ENCODE data around the gene ZNF3.

- TF ChIP-seq ESRRG (CRISPR knock-in tag; IDR thresholded peaks at IDR 0.05) = no peak
- no peak for TF ChIP-seq ARNTL (CRISPR knock-in tag; IDR thresholded peaks at IDR 0.05; ENCODE audit: borderline replicate concordance, low read depth)
- no peak for TF ChIP-seq ZFP30 (CRISPR knock-in tag; IDR thresholded peaks at IDR 0.05)
- TF ChIP-seq ZFP3 (CRISPR knock-in tag; IDR thresholded peaks at IDR 0.05) = no peak
- no peak for TF ChIP-seq RARB (CRISPR knock-in tag; IDR thresholded peaks at IDR 0.05)
- TF ChIP-seq ZC3H10 (CRISPR knock-in tag; IDR thresholded peaks at IDR 0.05) = no peak
- no peak for TF ChIP-seq POU6F1 (CRISPR knock-in tag; IDR thresholded peaks at IDR 0.05; ENCODE audit: borderline replicate concordance, low read depth)
- TF ChIP-seq ZNF70 (CRISPR knock-in tag; IDR thresholded peaks at IDR 0.05) = no peak
- no peak for TF ChIP-seq PPARA (CRISPR knock-in tag; IDR thresholded peaks at IDR 0.05; ENCODE audit: borderline replicate concordance)
- no peak for TF ChIP-seq ISL1 (CRISPR knock-in tag; IDR thresholded peaks at IDR 0.05)
- TF ChIP-seq TSHZ2 (CRISPR knock-in tag; IDR thresholded peaks at IDR 0.05) = no peak
- TF ChIP-seq PATZ1 (CRISPR knock-in tag; IDR thresholded peaks at IDR 0.05; ENCODE audit: borderline replicate concordance) = no peak
- no peak for TF ChIP-seq CSDC2 (CRISPR knock-in tag; IDR thresholded peaks at IDR 0.05)
Observed at GRCh38 chr7:100022621-100023020, 58.9 kb downstream of the ZNF3 start.

Data from SK-N-SH treated with all-trans-retinoic acid at 6 μM for 48 hours (cell line).